Stimulated activated CD4-positive, alpha-beta T cell treated with anti-CD3 and anti-CD28 coated beads, Interleukin-4, amount 100 ng/mL, for 24 hours (primary cell): ENCODE results near the gene MAFB.

ENCODE experiments used
- DNase-seq: peaks from one replicate; pipeline ENCODE4 v3.0.0-alpha.2; 2020

Gene MAFB

DNA sequence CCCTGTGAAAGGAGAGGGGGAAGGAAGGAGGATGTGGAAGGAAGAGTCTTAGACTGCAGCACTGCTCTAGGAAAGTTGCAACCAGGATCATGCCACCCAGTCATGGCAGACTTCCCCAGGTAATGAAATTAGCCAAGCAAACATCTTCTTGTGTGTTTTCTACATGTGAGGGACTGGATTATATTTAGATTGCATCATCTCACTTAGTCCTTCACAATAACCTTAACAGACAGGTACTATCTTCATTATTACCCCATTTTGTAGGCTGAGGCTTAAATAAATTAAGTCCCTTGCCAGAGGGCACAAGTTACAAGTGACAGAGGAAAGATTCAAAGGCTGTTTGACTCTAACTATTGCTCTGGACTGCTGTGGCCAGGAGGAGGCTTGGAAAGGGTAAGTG is 9.7 kb upstream of the MAFB start:
- no peak for DNase-seq

DNA sequence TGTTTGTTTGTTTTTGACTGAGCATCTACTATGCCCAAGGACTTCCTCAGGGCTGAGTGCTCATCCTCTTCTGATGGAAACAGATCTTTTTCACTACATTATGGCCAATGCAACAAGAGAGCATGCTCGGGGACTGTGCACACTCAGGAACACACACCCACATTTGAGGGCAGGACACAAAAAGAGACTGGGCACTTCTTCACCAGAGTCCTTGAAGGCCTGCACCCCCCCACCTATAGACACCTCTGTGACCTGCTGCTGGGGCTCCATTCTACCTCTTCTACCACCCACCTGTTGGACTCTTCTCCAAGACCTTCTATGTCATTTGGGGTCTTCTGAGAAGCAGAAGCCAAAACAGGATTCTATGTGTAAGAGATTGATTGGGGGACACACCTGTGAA is 9.2 kb upstream of the MAFB start:
- no peak for DNase-seq

DNA sequence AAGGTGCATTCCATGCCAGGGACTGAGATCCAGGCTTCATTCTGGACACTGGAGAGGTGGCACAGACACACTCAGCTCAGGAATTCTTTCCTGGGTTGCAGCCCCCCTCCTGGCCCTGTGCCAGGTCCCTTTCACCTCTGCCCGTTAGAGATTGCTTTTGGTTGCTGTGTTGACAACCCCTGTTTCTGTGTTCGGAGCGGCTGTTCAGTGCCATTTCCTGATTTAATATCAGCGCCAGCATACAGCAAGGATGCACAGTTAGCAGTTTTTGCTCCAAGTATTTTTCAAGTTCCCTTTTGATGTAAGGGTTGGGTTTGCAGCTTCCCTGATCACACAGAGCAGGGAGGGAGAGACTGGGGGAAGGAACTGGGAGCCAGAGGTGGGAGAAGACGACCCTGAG is 8.5 kb upstream of the MAFB start:
- no peak for DNase-seq

DNA sequence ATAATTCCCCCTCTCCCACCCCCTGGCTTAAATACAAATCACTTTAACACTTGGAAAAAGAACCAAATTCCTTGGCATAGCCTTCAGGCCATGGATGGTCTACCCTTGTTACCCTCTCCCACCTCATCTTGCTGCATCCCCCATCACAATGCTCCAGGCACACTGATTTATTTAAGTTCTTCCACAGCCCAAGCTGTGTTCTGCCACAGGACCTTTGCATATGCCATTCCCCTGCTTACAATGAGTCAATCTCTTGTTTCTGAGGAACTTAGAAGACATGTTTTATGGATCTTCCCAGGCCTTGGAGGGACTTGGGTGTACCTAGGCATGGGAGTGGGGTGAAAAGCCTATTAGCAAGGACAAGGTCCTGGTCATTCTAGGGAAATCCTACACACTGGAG is 6.2 kb upstream of the MAFB start:
- DNase-seq = no peak

DNA sequence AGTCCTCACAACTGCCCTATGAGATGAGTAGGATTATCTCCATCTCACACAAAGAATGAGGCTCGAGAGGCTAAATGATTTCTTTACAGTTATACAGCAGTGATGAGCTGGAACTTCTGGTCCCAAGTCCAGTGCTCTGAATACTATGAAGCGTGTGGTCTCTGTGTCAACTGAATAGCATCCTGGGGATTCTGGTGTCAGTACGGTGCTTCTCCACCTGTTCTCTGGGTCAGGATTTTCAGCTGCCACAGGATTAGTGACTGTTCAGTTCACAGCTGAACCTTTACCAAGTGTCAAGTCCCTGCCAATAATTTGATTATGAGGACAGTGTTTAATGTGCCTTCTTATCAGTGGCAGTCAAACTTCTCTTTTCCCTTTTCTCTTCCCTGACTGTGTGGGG is 5.2 kb upstream of the MAFB start:
- no peak for DNase-seq

DNA sequence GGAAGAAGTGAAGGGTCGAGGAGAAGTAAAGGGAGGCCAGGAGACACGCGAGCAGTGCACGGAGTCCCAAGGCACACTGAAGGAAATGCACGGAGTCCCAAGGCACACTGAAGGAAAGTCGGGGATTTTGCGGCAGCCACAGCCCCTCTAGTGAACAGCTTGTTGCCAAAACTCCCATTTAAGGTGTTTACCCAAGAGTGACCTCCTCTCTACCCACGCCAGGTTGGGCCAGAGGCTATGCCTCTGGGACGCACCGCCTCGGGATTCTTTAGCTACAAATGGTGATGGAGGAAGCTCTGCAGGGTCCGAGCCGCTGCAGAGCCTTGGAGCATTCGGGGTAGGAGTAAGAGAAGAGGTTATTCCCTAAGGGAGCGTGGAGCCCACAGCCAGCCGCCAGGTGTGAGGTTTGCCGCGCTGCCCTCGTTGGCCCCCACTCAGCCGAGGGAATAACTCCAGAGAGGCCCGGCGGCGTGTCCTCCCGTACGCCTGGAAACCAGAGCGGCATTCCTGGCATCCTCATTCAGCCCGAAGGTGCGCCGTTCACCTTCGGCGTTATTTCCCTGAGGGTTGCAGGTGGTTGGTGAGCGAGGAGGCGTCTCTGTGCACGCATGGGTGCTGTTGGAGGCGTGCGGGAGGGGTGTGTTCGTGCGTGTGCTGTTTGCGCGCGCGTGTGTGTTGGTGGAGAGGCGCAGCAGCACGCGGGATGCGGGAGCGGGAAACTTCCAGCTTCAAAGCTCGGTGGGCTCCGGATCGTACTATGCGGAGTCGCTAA is 3.4 kb upstream of the MAFB start:
- DNase-seq = no peak

DNA sequence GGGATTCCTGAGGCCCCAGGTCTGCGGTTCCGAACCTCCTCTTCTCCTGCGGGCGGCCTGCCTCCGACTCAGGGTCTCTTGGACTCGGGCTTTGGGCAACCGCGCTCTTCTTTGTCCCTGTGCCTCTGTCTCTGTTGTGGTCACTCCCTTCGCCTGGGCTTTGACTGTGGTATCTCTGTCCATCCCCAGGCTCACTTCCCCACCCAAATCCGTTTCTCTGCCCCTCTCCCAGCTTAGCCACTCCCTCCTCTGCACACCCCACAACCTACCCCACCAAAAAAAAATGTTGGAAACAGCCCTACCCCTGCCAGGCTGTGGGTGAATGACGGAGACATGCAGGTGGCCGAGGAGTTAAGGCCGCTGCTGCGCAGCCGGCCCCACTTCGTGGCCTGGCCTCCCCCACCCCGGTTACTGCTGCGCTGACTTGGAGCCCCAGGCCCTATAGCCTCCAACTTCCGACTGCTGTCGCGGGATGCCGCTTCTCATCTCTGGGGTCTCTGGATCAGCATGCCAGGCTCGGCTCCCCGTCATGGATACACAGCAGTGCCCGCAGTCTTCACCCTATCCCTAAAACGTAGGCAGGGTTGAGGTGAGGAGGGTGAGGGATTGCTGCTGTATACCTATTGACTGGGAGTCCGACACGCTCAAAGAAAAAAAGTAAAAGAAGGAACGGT is 2.7 kb upstream of the MAFB start:
- DNase-seq = no peak

DNA sequence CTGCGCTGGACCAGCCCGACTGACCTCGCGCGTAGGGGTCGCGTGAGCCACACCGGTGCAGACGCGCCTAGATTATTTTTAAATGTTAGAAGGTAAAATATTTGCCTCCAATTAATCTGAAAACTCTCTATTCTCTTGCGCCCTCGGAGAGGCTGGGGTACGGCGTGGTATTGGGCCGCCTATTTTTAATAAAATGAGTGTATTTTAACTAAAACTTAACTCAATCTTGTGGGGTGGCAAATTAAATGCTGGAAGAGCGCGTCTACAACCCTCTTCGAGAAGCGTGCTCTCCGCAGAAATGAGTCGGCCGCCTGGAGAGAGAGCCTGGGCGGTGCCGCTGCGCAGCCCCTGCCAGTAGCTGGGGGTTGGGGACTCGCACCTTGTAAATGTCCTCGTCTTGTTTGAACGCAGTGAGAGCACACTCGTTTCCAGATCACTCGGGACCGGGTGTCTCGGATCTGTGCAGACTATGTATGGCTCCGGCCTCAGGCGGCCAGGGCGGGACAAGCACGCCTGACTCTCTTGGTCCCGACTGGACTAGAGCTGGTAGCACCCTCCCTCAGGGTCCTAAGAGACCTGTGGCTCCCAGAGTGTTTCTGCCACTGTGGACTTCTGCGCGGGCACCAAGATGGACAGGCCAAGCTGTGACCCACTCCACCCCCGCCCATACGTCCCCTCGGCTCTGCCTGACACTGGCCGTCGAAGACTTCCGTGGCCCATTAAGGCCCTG is 2.0 kb upstream of the MAFB start:
- no peak for DNase-seq

DNA sequence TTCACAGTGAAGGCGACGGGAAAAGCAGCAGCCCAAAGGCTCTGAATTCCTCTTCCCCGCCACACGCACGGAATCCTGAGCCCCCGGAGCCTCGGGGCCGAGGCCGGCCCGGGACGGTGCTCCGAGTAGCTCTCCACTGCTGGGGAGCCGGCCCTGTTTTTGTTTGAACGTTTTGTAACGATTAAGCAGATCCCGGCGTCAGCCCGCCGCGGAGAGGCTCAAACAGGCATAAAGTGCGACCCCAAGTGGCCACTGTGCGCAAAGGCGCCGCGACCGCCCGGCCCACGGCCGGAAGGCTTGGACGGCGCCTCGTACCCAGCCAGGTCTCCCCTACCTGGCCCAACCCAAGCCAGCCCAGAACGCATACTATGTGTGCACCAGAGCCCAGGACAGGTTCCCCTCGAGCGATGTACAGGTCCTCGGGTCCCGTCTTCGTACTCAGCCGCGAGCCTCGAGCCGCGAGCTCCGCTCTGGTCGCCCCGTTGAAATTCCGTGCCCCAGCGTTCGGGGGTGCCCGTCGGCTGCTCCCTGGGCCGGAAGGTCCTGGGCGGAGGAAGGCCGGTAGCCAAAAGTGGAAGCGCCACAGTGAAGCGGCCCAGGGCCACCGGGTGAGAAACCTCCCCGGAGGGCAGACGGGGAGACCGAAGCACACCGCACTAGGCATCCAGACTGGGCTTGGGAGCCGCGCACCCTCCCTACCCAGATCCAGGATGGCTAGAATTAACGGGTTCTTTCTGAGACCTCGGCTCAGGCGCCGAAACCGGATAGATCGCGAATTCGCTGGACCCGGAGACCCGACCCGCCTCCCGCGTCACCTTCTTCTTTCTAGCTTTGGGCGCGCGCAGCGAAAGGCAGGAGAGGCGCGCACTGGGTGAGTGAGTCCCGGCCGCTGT is 1.2 kb upstream of the MAFB start:
- DNase-seq = peak; percentile 61

DNA sequence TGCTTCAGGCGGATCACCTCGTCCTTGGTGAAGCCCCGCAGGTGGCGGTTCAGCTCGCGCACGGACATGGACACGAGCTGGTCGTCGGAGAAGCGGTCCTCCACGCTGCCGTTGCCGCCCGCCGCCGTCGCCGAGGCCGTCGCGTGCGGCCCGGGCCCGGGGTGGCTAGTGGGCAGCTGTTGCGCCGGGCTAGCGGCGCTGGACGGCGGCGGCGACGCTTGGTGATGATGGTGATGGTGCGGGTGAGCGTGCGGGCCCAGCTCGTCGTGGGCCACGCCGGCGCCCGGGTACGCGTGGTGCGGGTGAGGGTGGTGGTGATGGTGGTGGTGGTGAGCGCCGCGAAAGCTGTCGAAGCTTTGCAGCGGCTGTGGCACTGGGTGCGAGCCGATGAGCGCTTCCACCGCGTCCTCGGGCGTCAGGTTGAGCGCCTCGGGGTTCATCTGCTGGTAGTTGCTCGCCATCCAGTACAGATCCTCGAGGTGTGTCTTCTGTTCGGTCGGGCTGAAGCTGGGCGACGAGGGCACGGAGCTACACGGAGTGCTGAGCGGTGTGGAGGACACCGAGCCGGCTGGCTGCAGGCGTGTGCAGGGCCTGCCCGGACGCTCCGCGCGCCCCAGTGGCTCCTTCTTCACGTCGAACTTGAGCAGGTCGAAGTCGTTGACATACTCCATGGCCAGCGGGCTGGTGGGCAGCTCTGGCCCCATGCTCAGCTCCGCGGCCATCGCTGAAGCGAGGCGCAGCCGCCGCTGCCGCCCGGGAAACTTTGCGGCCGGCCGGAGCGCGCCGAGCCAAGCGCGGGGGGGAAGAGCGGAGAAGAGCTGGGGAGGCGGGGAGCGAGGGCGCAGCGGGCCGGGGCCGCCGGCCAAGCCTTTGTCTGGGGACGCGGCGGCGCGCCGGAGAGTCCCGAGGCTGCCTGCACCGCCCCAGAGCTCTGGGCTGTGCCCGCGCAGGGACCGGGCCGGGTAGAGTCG is 622 bp downstream of the MAFB start:
- DNase-seq = no peak

DNA sequence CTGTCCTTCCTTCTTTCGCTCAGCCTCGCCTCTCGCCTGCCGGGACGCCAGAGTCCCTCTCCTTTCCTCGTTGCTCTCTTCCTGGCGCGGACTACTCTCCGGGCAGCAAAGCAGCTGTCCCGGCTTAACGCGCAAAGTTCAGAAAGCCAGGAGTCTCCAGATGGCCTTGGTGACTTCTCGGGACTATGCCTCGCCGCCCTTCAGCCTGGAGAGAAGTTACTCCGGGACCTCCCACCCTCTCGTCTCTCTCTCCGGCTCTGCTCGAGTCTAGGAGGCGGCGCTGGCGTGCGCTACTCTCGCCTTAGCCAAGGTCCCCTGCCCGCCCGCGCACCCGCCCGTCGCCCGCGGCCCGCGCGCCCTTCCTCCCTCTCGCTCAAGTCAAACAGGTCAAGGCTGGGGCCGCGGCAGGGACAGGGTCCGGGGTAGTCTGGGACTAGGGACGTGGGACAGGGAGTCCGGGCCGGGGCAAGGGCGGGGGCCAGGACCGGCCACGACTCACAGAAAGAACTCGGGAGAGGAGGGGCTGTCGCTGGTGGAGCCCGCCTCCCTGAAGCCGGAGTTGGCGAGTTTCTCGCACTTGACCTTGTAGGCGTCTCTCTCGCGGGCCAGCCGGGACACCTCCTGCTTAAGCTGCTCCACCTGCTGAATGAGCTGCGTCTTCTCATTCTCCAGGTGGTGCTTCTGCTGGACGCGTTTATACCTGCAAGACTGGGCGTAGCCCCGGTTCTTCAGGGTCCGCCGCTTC is 1.5 kb downstream of the MAFB start:
- no peak for DNase-seq

DNA sequence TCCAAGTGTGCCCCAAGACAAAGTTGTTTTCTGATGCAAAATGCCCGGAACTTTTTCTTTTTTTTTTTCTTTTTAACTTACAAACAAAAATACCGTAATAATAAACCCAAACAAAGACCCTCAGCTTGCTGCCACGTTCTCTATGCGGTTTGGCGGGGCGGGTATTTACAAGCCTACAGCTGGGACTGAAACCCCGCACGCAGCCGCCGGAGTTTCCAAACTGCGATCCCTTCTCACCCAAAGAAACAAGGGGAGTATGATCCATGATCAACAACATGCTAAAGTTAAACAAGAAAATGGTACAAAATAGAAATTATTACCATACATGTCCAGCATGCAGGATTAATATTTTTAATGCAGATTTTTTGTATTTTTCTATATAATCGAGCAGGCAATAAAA is 2.1 kb downstream of the MAFB start:
- DNase-seq = no peak

DNA sequence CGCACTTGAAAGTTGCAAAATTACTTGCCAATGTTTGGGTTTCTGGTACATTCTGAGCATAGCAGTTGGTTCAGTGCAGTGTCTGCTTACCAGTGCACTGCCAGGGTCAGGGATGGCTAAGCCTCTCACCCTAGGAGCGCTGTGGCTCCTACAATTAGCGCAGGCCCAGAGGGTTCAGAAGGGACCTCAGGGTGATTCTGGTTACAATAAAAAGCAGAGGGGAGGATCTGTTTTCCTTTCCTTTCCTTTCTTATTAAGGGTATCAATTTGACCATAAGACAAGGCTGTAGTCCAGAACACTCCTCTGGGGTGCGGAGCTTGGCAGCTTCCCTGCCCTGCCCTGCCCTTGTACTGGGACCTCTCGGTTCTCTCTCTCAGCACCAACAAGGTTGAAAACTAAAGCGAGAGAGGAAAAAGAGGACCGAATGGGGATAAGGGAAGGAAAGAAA is 2.6 kb downstream of the MAFB start:
- no peak for DNase-seq

DNA sequence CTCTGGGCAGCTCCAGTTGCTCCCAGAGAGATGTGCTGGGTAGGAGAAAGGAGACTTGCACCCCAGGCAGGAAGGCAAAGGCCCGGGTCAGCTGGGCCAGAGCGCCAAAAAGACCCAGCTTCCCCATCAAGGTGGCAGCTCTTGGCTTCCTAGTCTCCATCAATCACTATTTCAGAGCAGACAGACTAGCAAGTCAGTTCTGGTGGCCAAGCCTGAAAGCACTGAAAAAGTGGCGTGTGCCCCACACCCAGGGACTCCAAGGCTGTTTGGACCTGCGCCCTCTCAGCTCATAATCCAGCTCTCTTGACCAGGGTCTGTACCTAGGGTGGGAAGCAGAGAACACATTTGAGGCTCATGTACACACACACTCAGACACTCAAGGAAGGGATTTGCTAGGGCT is 3.7 kb downstream of the MAFB start:
- no peak for DNase-seq

DNA sequence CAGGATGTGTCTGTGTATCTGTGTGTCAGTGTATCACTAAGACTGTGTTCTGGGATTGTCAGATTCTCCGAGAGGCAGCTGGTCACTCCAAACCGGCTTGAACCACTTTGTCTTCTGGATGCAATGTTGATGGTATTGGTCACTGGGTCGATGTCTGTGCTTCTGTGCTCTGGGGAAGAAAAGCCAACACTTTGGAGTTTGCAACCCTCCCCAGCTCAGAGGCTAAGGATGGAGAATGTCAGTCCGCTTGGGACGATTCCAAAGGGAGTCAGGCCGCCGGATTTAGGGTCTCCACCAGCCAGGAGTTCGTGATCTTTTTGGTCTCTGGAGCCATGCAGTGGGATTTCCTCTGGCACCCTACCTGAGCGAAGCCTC is 5.2 kb downstream of the MAFB start:
- DNase-seq = no peak

DNA sequence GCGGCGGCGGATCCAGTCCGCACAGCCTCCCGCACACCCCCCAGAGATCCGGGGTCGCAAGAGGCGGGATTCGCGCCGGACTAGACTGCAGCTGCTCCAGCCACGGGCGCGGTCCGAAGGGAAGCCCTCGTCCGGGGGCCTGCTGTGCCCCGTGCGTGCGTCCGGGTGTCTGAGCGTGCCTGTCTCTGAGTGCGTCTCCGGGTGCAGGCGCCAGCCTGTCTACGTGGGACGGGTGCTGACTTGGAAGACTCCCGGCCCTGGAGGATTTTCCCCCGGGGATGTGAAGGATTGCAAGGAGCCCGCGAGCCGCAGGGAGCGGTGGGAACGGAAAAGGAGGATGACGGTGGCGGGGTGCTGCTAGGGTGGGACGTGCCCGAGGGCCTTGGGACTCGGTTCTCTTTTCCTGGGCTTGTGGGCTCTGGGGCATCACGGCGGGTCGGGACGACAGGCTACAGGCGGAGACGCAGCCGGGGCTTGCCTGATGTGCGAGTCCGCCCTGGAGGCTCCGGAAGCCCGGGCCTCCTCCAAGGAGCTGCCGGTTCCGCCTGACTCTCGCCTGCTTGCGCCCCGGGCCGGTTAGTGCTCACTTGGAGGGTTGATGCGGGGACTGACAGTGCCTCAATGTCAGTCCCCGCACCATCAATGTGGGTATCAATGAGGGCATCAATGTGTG is 5.7 kb downstream of the MAFB start:
- DNase-seq = no peak

DNA sequence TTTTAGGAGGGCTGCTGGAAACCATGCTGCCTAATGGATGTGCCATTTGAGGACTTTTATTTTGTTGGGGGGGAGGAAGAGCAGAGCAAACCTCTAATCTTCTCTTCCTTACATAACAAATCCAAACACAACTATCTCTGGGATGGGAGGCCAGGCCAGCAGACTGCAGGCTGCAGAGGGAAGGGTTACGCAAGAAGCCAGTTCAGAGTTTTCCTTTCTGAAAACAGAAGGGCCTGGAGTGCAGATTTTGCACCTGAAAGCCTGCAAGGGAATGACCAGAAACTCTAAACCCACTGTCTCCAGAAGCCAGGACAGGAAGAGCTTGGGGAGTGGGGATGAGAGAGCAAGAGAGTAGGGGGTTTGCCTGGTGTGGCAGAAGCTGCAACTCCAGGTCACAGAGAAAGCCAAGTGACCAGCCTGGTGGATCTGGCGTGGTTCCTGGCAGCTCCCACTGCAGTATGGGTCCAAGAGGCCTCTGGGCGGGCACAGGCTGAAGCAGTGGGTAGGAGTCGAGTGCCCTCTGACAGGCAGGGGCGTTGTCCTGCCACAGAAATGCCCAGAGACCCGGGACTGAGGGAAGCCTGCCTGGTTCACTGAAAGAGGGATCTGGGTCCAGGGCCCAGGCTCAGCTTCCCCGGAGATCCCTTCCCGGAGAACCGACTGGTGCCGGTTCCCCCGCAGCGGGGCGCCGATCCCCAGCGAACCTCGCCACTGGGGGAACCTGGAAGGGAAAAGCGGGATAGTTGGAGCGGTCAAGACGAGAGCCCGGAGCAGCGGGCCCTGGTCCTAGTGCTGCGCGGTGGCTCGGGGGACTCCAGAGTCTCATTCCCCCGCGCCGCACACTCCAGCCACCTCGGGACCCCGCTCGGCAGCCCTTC is 6.7 kb downstream of the MAFB start:
- no peak for DNase-seq

DNA sequence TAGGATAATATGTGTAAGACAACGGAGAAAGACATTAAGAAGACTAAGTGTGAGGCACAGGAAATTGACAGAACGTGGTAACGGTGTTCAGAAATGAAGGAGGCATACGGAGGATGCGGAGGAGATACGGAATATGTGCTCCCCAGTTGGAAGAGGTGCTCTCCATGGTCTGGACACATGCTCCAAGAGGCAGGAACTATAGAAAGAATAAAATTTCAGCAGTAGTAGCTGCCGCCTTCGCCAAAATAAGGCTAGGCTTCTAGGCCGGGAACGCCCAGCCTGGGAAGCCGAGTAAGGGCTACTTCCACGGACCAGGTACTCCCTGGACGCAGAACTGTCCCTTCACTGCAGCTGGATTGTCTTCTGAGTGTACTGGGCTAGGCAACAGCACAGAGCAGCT is 7.4 kb downstream of the MAFB start:
- no peak for DNase-seq

DNA sequence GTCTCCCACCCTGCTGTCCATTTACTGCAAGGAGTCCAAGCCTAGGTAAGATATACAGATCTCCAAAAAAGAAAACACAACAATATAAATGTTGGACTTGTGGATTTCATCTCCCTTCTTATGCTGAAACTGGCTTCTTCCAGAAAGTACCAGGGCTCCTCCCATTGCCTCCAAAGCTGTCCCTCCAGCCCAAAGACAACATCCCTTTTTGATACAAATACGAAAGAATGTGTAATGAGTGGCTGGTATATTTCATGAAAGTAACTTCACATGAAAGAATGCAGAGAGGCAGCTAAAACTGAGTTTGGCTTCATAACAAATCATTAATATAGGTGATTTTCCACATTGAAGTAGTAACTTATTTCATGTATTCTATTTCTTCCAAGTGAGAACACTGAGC is 7.9 kb downstream of the MAFB start:
- DNase-seq = no peak
